Measurements from ENCODE around the gene AP1S1.
"Not testable (repeated sequence)": the region's sequence is repeated elsewhere in the genome, so short reads cannot be mapped to it uniquely, and the experiment has no call there.

Gene AP1S1

DNA sequence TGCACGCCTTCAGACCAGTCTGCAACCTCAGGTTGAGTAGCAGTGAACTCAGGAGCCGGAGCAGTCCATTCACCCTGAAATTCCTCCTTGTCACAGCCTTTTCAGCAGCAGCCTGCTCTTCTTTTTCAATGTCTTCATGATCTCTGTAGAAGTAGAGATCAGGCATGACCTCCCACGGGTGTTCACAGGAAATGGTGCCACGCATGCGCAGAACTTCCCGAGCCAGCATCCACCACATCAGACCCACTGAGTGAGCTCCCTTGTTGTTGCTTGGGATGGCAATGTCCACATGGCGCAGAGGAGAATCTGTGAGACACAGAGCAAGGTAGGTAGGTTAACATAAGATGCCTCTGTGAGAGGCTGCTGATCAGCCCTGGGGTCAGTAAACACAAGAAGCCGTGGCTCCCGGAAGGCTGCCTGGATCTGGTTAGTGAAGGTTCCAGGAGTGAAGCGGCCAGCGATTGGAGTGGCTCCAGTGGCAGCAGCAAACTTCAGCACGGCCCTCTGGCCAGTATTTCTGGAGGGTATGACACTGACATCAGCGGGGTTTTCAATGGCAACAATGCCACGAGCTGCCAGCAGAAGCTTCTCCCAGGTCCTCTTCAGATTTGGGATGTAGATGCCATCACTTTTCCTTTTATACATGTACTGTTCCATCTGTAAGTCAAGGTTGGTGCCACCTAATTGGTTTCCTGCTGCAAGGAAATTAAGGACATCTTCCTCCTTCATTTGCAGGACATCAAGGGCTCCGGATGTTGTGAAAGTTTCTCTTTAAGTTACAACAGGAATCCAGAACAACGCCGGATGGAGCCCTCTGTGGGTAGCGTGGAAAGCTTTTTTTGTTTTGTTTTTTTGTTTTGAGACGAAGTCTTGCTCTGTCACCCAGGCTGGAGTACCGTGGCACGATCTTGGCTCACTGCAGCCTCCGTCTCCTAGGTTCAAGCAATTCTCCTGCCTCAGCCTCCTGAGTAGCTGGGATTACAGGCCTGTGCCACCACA lies 49.8 kb downstream of the AP1S1 start:
- H3K9ac ChIP-seq (ENCODE audit: low read length); H3K27ac ChIP-seq (ENCODE audit: low read depth, low read length): not testable (repeated sequence)

DNA sequence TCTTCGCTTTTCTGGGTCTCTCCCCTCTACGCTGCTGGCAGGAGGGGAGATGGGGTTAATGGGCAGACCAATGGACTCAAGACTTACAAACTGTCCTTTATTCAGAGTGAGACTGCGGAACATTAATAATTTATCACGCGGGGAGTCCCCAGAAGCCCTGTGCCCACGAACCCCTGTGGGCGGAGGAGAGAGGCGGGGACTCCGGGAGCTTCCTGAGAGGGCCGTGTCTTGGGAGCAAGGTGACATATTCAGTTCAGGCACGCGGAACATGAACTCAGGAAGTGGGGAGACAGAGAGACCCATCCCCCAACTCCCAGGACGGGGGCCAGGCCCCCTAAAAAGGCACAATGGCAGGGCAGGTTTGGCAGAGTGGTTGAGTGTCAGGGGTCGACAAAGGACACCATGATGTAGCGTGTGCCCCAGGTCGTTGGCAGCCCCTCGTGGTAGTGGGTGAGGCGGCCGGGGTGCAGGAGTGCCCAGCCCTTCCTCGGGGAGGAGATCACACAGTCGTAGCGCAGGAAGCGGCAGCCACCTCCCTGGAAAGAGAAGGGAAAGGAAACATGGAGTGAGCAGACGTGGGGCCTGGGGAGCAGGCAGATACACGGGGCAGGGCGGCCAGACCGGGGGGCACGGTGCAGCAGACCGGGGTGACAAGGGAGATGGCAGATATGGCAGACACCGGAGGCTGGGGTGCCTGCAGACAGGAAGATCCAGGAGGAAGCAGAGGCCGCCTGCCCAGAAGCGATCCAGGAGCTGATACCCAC lies 51.8 kb downstream of the AP1S1 start:
- Histone ChIP-seq H3K9me3 (ENCODE audit: control insufficient read depth, insufficient read depth, low read depth, low read length) (no peaks in the 10 kb centered on the region), H3K4me3 (ENCODE audit: low read depth, low read length) (no peak overlapping the region), H3K36me3 (ENCODE audit: control insufficient read depth, insufficient read depth, low read length) (peaks cover 37% of the 10 kb centered on the region), H3K4me1 (ENCODE audit: control insufficient read depth, insufficient read depth, low read length) (peaks cover 1% of the 10 kb centered on the region), H3K27ac (ENCODE audit: low read depth, low read length) (no peak overlapping the region), H3K27me3 (ENCODE audit: control insufficient read depth, insufficient read depth, low read length) (peaks cover 15% of the 10 kb centered on the region; the same call in 1 of the 2 replicates), H3K9ac (ENCODE audit: low read length) (no peak overlapping the region)

More for the DNA sequence above, 49.8 kb downstream of the AP1S1 start:
- H3K9me3 ChIP-seq (ENCODE audit: control insufficient read depth, insufficient read depth, low read depth, low read length); H3K4me3 ChIP-seq (ENCODE audit: low read depth, low read length): not testable (repeated sequence)
- Histone ChIP-seq H3K4me1 (ENCODE audit: control insufficient read depth, insufficient read depth, low read length) (peaks cover 11% of the 10 kb centered on the region), H3K27me3 (ENCODE audit: control insufficient read depth, insufficient read depth, low read length) (peaks cover 15% of the 10 kb centered on the region; the same call in 1 of the 2 replicates), H3K36me3 (ENCODE audit: control insufficient read depth, insufficient read depth, low read length) (peaks cover 22% of the 10 kb centered on the region)

DNA sequence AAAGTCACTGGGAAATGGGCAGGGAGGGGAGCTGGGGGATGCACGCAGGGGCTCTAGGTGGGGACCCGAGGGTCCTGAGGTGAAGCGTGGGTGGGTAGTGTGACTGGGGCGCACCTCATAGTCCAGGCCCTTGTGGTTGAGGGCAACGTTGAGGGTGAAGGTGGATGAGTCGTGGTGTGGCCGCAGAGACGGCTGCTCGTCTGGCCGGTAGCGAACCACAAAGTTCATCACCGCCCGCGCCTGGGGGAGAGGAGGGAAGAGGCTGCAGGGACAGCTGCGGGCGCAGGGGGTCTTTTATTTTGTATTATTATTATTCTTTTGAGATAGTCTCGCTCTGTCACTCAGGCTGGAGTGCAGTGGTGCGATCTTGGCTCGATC lies 52.4 kb downstream of the AP1S1 start:
- Histone ChIP-seq H3K36me3 (ENCODE audit: control insufficient read depth, insufficient read depth, low read length) (peaks cover 43% of the 10 kb centered on the region), H3K27ac (ENCODE audit: low read depth, low read length) (no peak overlapping the region)

GRCh38 chr7:101207459-101207858 lies 53.2 kb downstream of the AP1S1 start:
- H3K27me3 ChIP-seq (ENCODE audit: control insufficient read depth, insufficient read depth, low read length): peaks cover 5% of the 10 kb centered on the region; the same call in 1 of the 2 replicates
- no peaks in the 10 kb centered on the region for H3K4me1 ChIP-seq (ENCODE audit: control insufficient read depth, insufficient read depth, low read length)
- H3K27ac ChIP-seq (ENCODE audit: low read depth, low read length): no peak overlapping the region
- H3K4me3 ChIP-seq (ENCODE audit: low read depth, low read length): no peak overlapping the region
- H3K9me3 ChIP-seq (ENCODE audit: control insufficient read depth, insufficient read depth, low read depth, low read length): no peaks in the 10 kb centered on the region
- no peak overlapping the region for H3K9ac ChIP-seq (ENCODE audit: low read length)
- peaks cover 48% of the 10 kb centered on the region for H3K36me3 ChIP-seq (ENCODE audit: control insufficient read depth, insufficient read depth, low read length)

More for the DNA sequence above, 52.4 kb downstream of the AP1S1 start:
- no peak overlapping the region for H3K4me3 ChIP-seq (ENCODE audit: low read depth, low read length)
- no peaks in the 10 kb centered on the region for H3K9me3 ChIP-seq (ENCODE audit: control insufficient read depth, insufficient read depth, low read depth, low read length)
- no peak overlapping the region for H3K9ac ChIP-seq (ENCODE audit: low read length)
- peaks cover 13% of the 10 kb centered on the region; the same call in 1 of the 2 replicates for H3K27me3 ChIP-seq (ENCODE audit: control insufficient read depth, insufficient read depth, low read length)
- no peaks in the 10 kb centered on the region; the same call in 1 of the 2 replicates for H3K4me1 ChIP-seq (ENCODE audit: control insufficient read depth, insufficient read depth, low read length)

GRCh38 chr7:101208794-101209193 lies 54.5 kb downstream of the AP1S1 start:
- no peaks in the 10 kb centered on the region for H3K4me1 ChIP-seq (ENCODE audit: control insufficient read depth, insufficient read depth, low read length)
- H3K36me3 ChIP-seq (ENCODE audit: control insufficient read depth, insufficient read depth, low read length): peaks cover 51% of the 10 kb centered on the region
- no peak overlapping the region for H3K9ac ChIP-seq (ENCODE audit: low read length)
- H3K27me3 ChIP-seq (ENCODE audit: control insufficient read depth, insufficient read depth, low read length): no peaks in the 10 kb centered on the region
- no peaks in the 10 kb centered on the region for H3K9me3 ChIP-seq (ENCODE audit: control insufficient read depth, insufficient read depth, low read depth, low read length)
- no peak overlapping the region for H3K4me3 ChIP-seq (ENCODE audit: low read depth, low read length)
- no peak overlapping the region for H3K27ac ChIP-seq (ENCODE audit: low read depth, low read length)

GRCh38 chr7:101210143-101210542 lies 55.9 kb downstream of the AP1S1 start:
- Histone ChIP-seq H3K4me1 (ENCODE audit: control insufficient read depth, insufficient read depth, low read length) (no peaks in the 10 kb centered on the region), H3K27me3 (ENCODE audit: control insufficient read depth, insufficient read depth, low read length) (no peaks in the 10 kb centered on the region), H3K9ac (ENCODE audit: low read length) (no peak overlapping the region), H3K9me3 (ENCODE audit: control insufficient read depth, insufficient read depth, low read depth, low read length) (no peaks in the 10 kb centered on the region), H3K4me3 (ENCODE audit: low read depth, low read length) (no peak overlapping the region), H3K36me3 (ENCODE audit: control insufficient read depth, insufficient read depth, low read length) (peaks cover 57% of the 10 kb centered on the region), H3K27ac (ENCODE audit: low read depth, low read length) (no peak overlapping the region)
